Kidney glomerular epithelial cell (primary cell): ENCODE results near the gene EPHA7.
A peak's percentile ranks its signal among the peaks of the same experiment; 100 is the strongest.

Source experiments
- DNase-seq: peaks from one replicate; lab custom pipeline; 2025; lab: John Stamatoyannopoulos, UW

Gene EPHA7

GRCh38 chr6:93419304-93420162, at the start of gene EPHA7:
Gene EPHA7 (minus strand): TSS chr6:93419559. CDS start chr6:93419341, 218 bp downstream.
- DNase-seq: peak; percentile 85

DNA sequence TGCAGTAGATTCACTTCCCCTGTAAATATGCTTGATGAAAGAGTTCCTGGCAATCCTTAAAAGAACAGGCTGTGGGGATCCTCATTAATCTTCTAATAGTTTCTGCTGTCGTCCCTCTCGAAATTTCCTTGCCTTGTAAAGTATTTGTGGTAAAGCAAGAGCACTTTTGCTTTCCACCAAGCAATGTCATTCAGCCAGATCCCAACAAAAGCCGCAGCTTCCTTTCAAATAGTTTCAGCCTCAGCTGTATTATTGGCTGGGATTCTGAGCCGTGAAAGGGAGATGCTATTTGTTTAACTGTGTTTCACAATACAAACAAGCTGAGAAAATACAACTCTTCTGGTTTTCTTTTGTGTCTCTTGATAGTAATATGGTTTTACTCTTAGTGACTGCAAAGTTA, 48.9 kb upstream of the EPHA7 start:
- DNase-seq: no peak

- DNase-seq: no peak
Observed at GRCh38 chr6:93454533-93454932, 35.2 kb upstream of the EPHA7 start.

DNA sequence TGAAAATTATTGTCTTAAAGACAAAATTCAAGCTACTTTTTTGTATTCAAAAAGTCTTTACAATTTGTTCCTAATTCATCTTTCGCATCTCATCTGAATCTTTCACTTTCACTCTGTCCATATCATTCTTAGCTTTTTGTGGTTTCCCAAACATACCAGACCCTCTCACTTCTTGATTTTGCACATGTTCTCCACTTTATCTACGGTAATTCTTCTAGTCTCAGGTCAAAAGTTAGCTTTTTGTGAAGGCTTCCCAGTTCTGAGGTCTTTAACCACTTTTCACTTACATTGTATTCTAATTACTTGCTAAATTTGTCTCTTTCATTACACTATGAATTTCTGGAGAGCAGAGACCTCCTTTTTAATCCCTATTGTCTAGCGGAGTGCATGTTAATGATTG, 34.6 kb upstream of the EPHA7 start:
- no peak for DNase-seq

GRCh38 chr6:93447874-93448273, 28.5 kb upstream of the EPHA7 start:
- peak; percentile 51 for DNase-seq

GRCh38 chr6:93437491-93437890, 18.1 kb upstream of the EPHA7 start:
- DNase-seq: no peak

DNA sequence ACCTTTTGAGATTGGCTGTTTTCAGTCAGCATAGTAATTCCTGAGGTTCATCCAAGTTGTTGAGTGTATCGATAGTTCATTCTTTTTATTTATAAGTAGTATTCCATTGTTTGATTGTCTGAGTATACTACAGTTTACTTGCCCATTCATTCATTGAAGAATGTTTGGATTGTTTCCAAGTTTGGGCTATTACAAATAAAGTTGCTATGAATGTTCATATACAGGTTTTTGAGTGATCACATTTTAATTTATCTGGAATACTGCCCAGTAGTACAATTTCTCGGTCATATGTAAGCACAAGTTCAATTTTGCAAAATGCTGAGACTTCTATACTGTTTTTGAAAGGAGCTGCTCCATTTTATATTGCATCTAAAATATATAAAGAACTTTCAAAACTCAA, 14.2 kb upstream of the EPHA7 start:
- no peak for DNase-seq

GRCh38 chr6:93424303-93425064, 5.1 kb upstream of the EPHA7 start:
- no peak for DNase-seq

- DNase-seq: peak; percentile 55
Observed at GRCh38 chr6:93423542-93423941, 4.2 kb upstream of the EPHA7 start.

- no peak for DNase-seq
Observed at GRCh38 chr6:93420163-93420795, 920 bp upstream of the EPHA7 start.

DNA sequence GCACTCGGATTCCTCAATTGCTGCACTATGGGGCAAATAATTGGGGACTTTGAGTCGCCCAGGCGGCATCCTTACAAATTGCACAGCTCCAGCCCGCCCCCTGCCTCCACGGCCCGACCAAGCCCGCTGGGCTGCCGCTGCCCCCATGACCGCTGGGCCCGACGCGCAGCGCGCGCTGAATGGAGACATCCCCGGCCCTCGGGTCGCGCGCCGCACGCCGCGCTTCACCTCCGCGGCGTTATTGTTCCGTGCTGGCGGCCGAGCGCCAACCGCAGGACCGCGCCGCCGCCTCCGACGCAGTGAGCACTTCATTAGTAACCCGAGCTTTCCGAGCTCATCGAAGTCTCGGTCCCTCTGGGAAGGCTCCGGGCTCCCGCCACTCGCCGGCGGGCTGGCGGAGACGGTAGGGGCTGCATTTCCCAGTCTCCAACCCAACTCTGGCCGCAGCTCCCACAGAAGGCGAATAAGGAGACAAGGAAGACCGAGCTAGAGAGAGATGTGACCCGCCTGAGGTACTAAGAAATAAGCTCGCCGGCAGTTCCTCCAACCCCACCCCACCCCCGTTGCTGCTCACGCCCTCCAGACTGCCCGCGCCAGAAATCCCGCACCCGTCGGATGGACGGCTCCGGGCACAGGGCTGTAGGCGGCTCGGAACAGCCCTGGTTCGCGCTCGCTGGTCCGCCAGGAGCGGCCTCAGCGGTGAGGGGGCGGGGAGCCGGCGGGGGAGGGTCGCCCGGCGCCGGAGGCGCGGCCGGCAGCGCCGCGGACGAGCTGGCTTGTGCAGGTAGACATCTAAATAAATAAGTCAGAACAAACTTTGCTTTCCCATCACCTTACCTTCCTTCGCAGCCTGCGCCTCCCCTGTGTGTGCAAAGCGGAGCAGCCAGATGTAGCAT, 703 bp downstream of the EPHA7 start:
- peak; percentile 21 for DNase-seq

GRCh38 chr6:93418033-93418407, 1.3 kb downstream of the EPHA7 start:
- DNase-seq: no peak

- peak; percentile 25 for DNase-seq
Observed at GRCh38 chr6:93417421-93418013, 1.8 kb downstream of the EPHA7 start.

- DNase-seq: no peak
Observed at GRCh38 chr6:93416571-93417420, 2.6 kb downstream of the EPHA7 start.

GRCh38 chr6:93413190-93413589, 6.2 kb downstream of the EPHA7 start:
- no peak for DNase-seq

GRCh38 chr6:93412452-93412851, 6.9 kb downstream of the EPHA7 start:
- DNase-seq: no peak

DNA sequence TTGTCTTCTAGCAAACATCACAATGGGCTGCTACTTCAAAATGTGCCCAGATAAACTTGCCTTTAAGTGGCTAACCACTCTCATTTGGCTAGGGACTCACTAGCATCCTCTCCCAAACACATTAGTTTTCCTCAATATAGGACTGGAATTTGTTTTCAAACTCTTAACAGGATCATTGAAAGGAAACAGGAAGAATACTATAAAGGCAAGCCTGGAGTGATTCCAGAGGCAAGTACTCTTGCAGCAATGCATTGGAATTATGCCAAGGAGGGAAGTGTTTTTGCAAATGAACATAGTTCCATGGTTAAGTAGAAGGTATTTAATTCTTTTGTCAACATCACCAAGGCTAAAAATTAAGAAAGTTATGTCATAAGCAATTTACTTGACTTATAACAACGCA, 12.2 kb downstream of the EPHA7 start:
- DNase-seq: no peak

DNA sequence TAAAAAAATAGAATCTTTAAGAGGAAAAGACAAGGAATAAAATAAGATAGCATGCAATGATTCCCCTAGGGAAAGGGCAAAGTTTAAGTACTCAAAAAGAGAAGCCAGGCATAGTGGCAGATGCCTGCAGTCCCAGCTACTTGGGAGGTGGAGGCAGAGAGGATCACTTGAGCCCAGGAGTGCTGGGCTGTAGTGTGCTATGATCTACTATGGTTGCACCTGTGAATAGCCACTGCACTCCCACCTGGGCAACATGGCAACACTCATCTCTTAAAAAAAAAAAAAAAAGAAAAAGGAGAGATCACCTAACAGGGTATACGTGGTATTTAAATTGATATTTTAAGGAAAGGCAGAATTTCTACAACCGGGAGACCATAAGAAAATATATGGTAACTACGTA, 16.0 kb downstream of the EPHA7 start:
- DNase-seq: no peak

DNA sequence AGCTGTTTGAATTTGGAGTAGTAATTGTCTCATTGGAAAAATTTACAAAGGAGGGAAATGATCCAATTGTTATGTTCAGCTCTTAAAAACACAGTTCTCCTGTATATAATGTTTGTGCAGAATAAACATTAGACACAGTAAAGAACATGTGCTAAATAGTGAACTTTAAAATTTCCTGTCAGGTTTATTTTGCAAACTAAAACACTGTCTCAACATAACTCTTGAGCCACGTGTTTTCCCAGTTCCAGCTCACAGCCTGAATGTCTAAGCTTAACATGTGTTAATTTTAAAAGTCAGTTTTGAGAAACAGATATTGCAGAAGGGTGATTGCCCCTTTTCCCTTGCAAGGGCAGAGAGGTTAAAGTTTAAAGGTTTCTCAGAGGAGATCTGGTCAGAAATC, 20.6 kb downstream of the EPHA7 start:
- no peak for DNase-seq

GRCh38 chr6:93394471-93394870, 24.9 kb downstream of the EPHA7 start:
- no peak for DNase-seq
